GM12878 (cell line): Measurements from ENCODE around the gene IQCH. TPM values are rescaled to one million over a fixed set of nuclear protein-coding genes. Genes with fewer than 3 reads are reported as not detected.

Experiments used
- ATAC-seq: fragments of 200-7000 bp; cut with Tn5 transposase; 3 replicates; pipeline ENCODE4 v1.9.1; 2020; ENCODE audit warnings: mild to moderate bottlenecking, moderate library complexity
- BruUV-seq: library from RNA; stranded (reverse); fragments of 400-500 nt; replicated peaks from 2 replicates; lab custom pipeline; 2021; lab: Mats Ljungman, UMichigan
- CTCF ChIA-PET: fragments of 300-600 bp; sonication (Branson Sonifier 250); formaldehyde crosslinking; extraction: SDS; loops from one replicate; lab custom pipeline; 2021; ENCODE audit warnings: inconsistent platforms; lab: Yijun Ruan, JAX
- POLR2A ChIA-PET: fragments of 350-600 bp; formaldehyde crosslinking; extraction: SDS; loops from one replicate; lab custom pipeline; 2021; ENCODE audit warnings: inconsistent platforms; lab: Charles Lee
- RAD21 ChIA-PET: fragments of 300-600 bp; sonication (Branson Sonifier 250); formaldehyde crosslinking; loops from one replicate; lab custom pipeline; 2023; ENCODE audit warnings: antibody characterized with exemption; ENCODE audit not compliant: unreplicated experiment; lab: Charles Lee
- SMC1A ChIA-PET: fragments of 300-600 bp; sonication (Branson Sonifier 250); formaldehyde crosslinking; loops from one replicate; lab custom pipeline; 2023; ENCODE audit not compliant: unreplicated experiment, uncharacterized antibody; lab: Charles Lee
- DNase-seq: peaks from one replicate; pipeline ENCODE4 v3.0.0-alpha.2; 2011; ENCODE audit warnings: low read depth, low spot score
- FAIRE-seq: peaks from 3 replicates; lab custom pipeline; 2011; peaks lifted over from hg19 to GRCh38; lab: Jason Lieb, UNC
- H2AFZ ChIP-seq: 2 replicates; pipeline ENCODE4 v1.6.0; 2011; ENCODE audit warnings: low read depth, low read length, control low read depth; ENCODE audit not compliant: control insufficient read depth
- H3K27ac ChIP-seq: 2 replicates; pipeline ENCODE4 v1.5.1; 2011; ENCODE audit warnings: control low read depth; ENCODE audit not compliant: control insufficient read depth, insufficient read depth
- H3K27me3 ChIP-seq, 2 experiments: replicated peaks in 1 of 2; 2 replicates each; pipeline versions ENCODE4 v1.6.0 to v1.6.1; 2011; ENCODE audit warnings: low read length in 1 of 2; ENCODE audit not compliant: control insufficient read depth in 2 of 2, insufficient read depth in 2 of 2
- H3K36me3 ChIP-seq, 2 experiments: 2 replicates each; pipeline ENCODE4 v1.5.1; 2011; ENCODE audit warnings: low read length in 1 of 2; ENCODE audit not compliant: control insufficient read depth in 2 of 2, insufficient read depth in 2 of 2
- H3K4me1 ChIP-seq: 2 replicates; pipeline ENCODE4 v1.6.1; 2011; ENCODE audit warnings: mild to moderate bottlenecking, low read length, moderate library complexity, mixed read lengths; ENCODE audit not compliant: control insufficient read depth, insufficient read depth
- H3K4me2 ChIP-seq: 2 replicates; pipeline ENCODE4 v1.6.0; 2011; ENCODE audit warnings: control low read depth; ENCODE audit not compliant: control insufficient read depth, insufficient read depth
- H3K4me3 ChIP-seq: fragments of 200-600 bp; sonication (generic); 2 replicates; pipeline ENCODE4 v1.5.1; 2016
- H3K79me2 ChIP-seq: 2 replicates; pipeline ENCODE4 v1.6.0; 2011; ENCODE audit warnings: low read length; ENCODE audit not compliant: control insufficient read depth, insufficient read depth
- H3K9ac ChIP-seq: 2 replicates; pipeline ENCODE4 v1.8.0; 2011; ENCODE audit warnings: low read length, control low read depth, mixed read lengths; ENCODE audit not compliant: control insufficient read depth, insufficient read depth
- H3K9me3 ChIP-seq: replicated peaks from 3 replicates; pipeline ENCODE4 v1.5.1; 2011; ENCODE audit warnings: mild to moderate bottlenecking, low read length; ENCODE audit not compliant: control insufficient read depth, insufficient read depth
- H4K20me1 ChIP-seq: 2 replicates; pipeline ENCODE4 v1.6.0; 2011; ENCODE audit not compliant: control insufficient read depth, insufficient read depth
- BHLHE40 ChIP-seq, 2 experiments: fragments of 450-650 bp in 1 of 2; IDR thresholded peaks; 2 replicates each; pipeline ENCODE4 v1.6.1; 2011 to 2017; ENCODE audit warnings: low read depth in 2 of 2, borderline replicate concordance in 1 of 2, improper control_type of control experiment in 1 of 2, low read length in 1 of 2, mild to moderate bottlenecking in 1 of 2
- CREB1 ChIP-seq: IDR thresholded peaks from 2 replicates; pipeline ENCODE4 v1.6.1; 2012; ENCODE audit warnings: low read depth, mild to moderate bottlenecking, inconsistent platforms
- EGR1 ChIP-seq, 2 experiments: IDR thresholded peaks; 1 replicate in 1 of 2; 2 replicates in 1 of 2; pipeline ENCODE4 v1.6.1; 2011 to 2012; ENCODE audit warnings: low read depth in 2 of 2, low read length in 2 of 2, borderline replicate concordance in 1 of 2, mild to moderate bottlenecking in 1 of 2, moderate library complexity in 1 of 2
- EP300 ChIP-seq, 2 experiments: fragments of 150-350 bp in 1 of 2; IDR thresholded peaks; 2 replicates each; pipeline ENCODE4 v1.6.1; 2011 to 2012; ENCODE audit warnings: low read depth in 2 of 2, low read length in 2 of 2, borderline replicate concordance in 1 of 2, improper control_type of control experiment in 1 of 2, inconsistent platforms in 1 of 2; ENCODE audit not compliant: control insufficient read depth in 1 of 2
- ESRRA ChIP-seq: IDR thresholded peaks from 2 replicates; pipeline ENCODE4 v1.6.1; 2012; ENCODE audit warnings: mild to moderate bottlenecking, low read length, improper control_type of control experiment
- FOXM1 ChIP-seq: IDR thresholded peaks from 2 replicates; pipeline ENCODE4 v1.6.1; 2012; ENCODE audit warnings: low read depth, mild to moderate bottlenecking, inconsistent platforms, low read length, moderate library complexity
- HCFC1 ChIP-seq: fragments of 150-350 bp; IDR thresholded peaks from 2 replicates; pipeline ENCODE4 v1.6.1; 2014; ENCODE audit warnings: low read length
- MLLT1 ChIP-seq: fragments of 450-650 bp; IDR thresholded peaks from 2 replicates; pipeline ENCODE4 v1.6.1; 2016; ENCODE audit warnings: mild to moderate bottlenecking
- MYB ChIP-seq: fragments of 150-350 bp; IDR thresholded peaks from 2 replicates; pipeline ENCODE4 v1.6.1; 2014; ENCODE audit warnings: mild to moderate bottlenecking, low read depth, low read length, borderline replicate concordance
- PML ChIP-seq: IDR thresholded peaks from 2 replicates; pipeline ENCODE4 v1.6.1; 2012; ENCODE audit warnings: low read length, inconsistent platforms
- SUPT20H ChIP-seq: IDR thresholded peaks from 2 replicates; pipeline ENCODE4 v1.6.1; 2011; ENCODE audit warnings: low read depth, mild to moderate bottlenecking, low read length, moderate library complexity, borderline replicate concordance; ENCODE audit not compliant: control insufficient read depth
- WRNIP1 ChIP-seq: IDR thresholded peaks from 2 replicates; pipeline ENCODE4 v1.6.1; 2011; ENCODE audit warnings: low read depth, low read length, improper control_type of control experiment, borderline replicate concordance
- ZBTB11 ChIP-seq: fragments of 450-650 bp; formaldehyde crosslinking; IDR thresholded peaks from 2 replicates; pipeline ENCODE4 v1.5.0; 2022; ENCODE audit warnings: mild to moderate bottlenecking, missing genetic modification characterization
- ZNF217 ChIP-seq: fragments of 450-650 bp; IDR thresholded peaks from 2 replicates; pipeline ENCODE4 v1.6.1; 2017; ENCODE audit warnings: antibody characterized with exemption, mild to moderate bottlenecking
- ZNF24 ChIP-seq: fragments of 450-650 bp; IDR thresholded peaks from 2 replicates; pipeline ENCODE4 v1.6.1; 2017; ENCODE audit warnings: antibody characterized with exemption, mild to moderate bottlenecking
- ZNF384 ChIP-seq: IDR thresholded peaks from 2 replicates; pipeline ENCODE4 v1.6.1; 2012; ENCODE audit warnings: low read depth, mild to moderate bottlenecking, low read length, improper control_type of control experiment, borderline replicate concordance
- ZNF622 ChIP-seq: fragments of 450-650 bp; IDR thresholded peaks from 2 replicates; pipeline ENCODE4 v1.6.1; 2017; ENCODE audit warnings: mild to moderate bottlenecking, inconsistent platforms
- WGBS: methylation state at CpG from one replicate; pipeline ENCODE4 v1.1.6; 2016; ENCODE audit warnings: low lambda C conversion rate; ENCODE audit not compliant: insufficient replicate concordance, insufficient coverage; ENCODE audit errors: missing lambda C conversion rate; 5-methylcytosine and 5-hydroxymethylcytosine counted together
- in situ Hi-C: fragments of 300-500 bp; cut with MboI; formaldehyde crosslinking; loops from 9 replicates; pipeline ENCODE4 v1.14.3; 2018; ENCODE audit warnings: mixed read lengths
- intact Hi-C: fragments of 100-400 bp; cut with micrococcal nuclease; formaldehyde crosslinking; loops from one replicate; pipeline ENCODE4 v1.14.2; 2022; ENCODE audit not compliant: unreplicated experiment
- polyA plus RNA-seq, 11 experiments: library from polyadenylated mRNA; depleted of rRNA in 4 of 11; unstranded in 6 of 11; stranded (reverse) in 5 of 11; fragments of >200 nt; fragmentation: Nextera tagmentation in 4 of 11; fragmentation: Illumina TruSeq in 1 of 11; extraction: Ambion mirVana in 4 of 11; extraction: Trizol in 1 of 11; gene quantifications; 1 replicate in 1 of 11; 2 replicates in 10 of 11; pipeline versions ENCODE4 v1.2.1 to v1.2.3, GENCODE V29; 2011 to 2016; ENCODE audit warnings: inconsistent platforms in 2 of 11, missing spikeins in 2 of 11, low read depth in 1 of 11
- total RNA-seq, 4 experiments: library from RNA; depleted of rRNA in 3 of 4; stranded (reverse); fragments of >200 nt in 3 of 4; fragmentation: Illumina TruSeq in 1 of 4; extraction: Trizol in 1 of 4; gene quantifications; 2 replicates each; pipeline versions ENCODE4 v1.2.1 to v1.2.3, GENCODE V29; 2013 to 2021

The IQCH gene
- total and polyA plus RNA-seq, 10 of the 15 experiments (the other 5 are each of a cell fraction or from before 2014, with no cell fraction given): 0.29 to 1.3 (median 0.99) TPM

GRCh38 chr15:67240235-67241131 is 14.1 kb upstream of the IQCH start:
- FAIRE-seq (no peak), DNase-seq (peak; percentile 8), ATAC-seq (peak; percentile 62)
- SMC1A ChIA-PET: interaction anchor here (0.7 to 2.8 kb wide), 37 partner anchors 10 to 295 kb away, joined by 3 to 28 read pairs (median 3); partner anchors contain the start of genes AAGAB and IQCH
- H3K27ac ChIP-seq: peak overlapping the region; percentile 59
- POLR2A ChIA-PET: interaction anchor here (0.6 to 1.2 kb wide), 3 partner anchors 120 to 169 kb away, joined by 3 to 7 read pairs (median 4); no protein-coding TSS in a partner anchor
- H3K4me2 ChIP-seq: peak overlapping the region; percentile 69
- intact Hi-C loops: loop anchor here (2.0 to 5.0 kb wide), 4 partner anchors 62 to 173 kb away; partner anchors contain the start of gene SMAD3
- no peaks in the 10 kb centered on the region for H4K20me1 ChIP-seq
- RAD21 ChIA-PET: interaction anchor here (0.8 to 2.8 kb wide), 17 partner anchors 16 to 294 kb away, joined by 3 to 21 read pairs (median 6); no protein-coding TSS in a partner anchor
- peak overlapping the region; percentile 50; the same call in 1 of the 2 replicates for H3K4me3 ChIP-seq
- H3K27me3 ChIP-seq: no peaks in the 10 kb centered on the region
- in situ Hi-C loops: no loop called here
- TSS peak; percentile 21 for BruUV-seq
- H3K79me2 ChIP-seq: peaks cover 31% of the 10 kb centered on the region
- 0 out of 2 replicates have a peak overlapping the region, but pooled peaks have one; percentile 3 for H3K9ac ChIP-seq
- no peak overlapping the region; the same call in 1 of the 2 replicates for H2AFZ ChIP-seq
- peaks cover 30% of the 10 kb centered on the region for H3K4me1 ChIP-seq
- 0 out of 4 replicates have a peak, but pooled peaks cover 0 to 2% of the 10 kb centered on the region in 2 experiments for H3K36me3 ChIP-seq
- 15% methylated on average over 3 of the region's 3 CpGs for WGBS
- CTCF ChIA-PET: interaction anchor here (0.6 to 4.3 kb wide), 32 partner anchors 9 to 552 kb away, joined by 3 to 69 read pairs (median 4); no protein-coding TSS in a partner anchor
- H3K9me3 ChIP-seq: no peaks in the 10 kb centered on the region
- no peak for TF ChIP-seq SUPT20H
- TF ChIP-seq ZNF384: no peak
- TF ChIP-seq EGR1 (IDR thresholded peaks at IDR 0.05; ENCODE audit: borderline replicate concordance in 1 of 2, low read depth in 2 of 2, low read length in 2 of 2): no peak
- TF ChIP-seq ZBTB11 (CRISPR knock-in tag): no peak
- no peak for TF ChIP-seq MLLT1
- no peak for TF ChIP-seq BHLHE40 (IDR thresholded peaks at IDR 0.05; ENCODE audit: borderline replicate concordance in 1 of 2, low read depth in 2 of 2, low read length in 1 of 2)
- TF ChIP-seq FOXM1: no peak
- no peak for TF ChIP-seq ZNF24
- no peak for TF ChIP-seq EP300 (IDR thresholded peaks at IDR 0.05; ENCODE audit: borderline replicate concordance in 1 of 2, control insufficient read depth in 1 of 2, low read depth in 2 of 2, low read length in 2 of 2)
- TF ChIP-seq PML: no peak
- TF ChIP-seq ESRRA: no peak
- peak; percentile 28; the same call in 1 of the 2 replicates for TF ChIP-seq CREB1
- peak; percentile 18; the same call in 1 of the 2 replicates for TF ChIP-seq ZNF622
- no peak for TF ChIP-seq WRNIP1
- TF ChIP-seq HCFC1: no peak
- no peak for TF ChIP-seq MYB
- no peak for TF ChIP-seq ZNF217
